Fibroblast of lung (primary cell): Measurements from ENCODE around the gene TMEM120B.

Experiments used
- EZH2 ChIP-seq: IDR thresholded peaks from 2 replicates; pipeline ENCODE4 v1.5.1; 2012; ENCODE audit warnings: low read length, control low read depth, mild to moderate bottlenecking; ENCODE audit errors: missing control alignments
- TF ChIP-seq, protein P1 (sequence below), 2 donors: IDR thresholded peaks in 1 of 2; conservative IDR thresholded peaks in 1 of 2; 1 replicate in 1 of 2; 2 replicates in 1 of 2; pipeline ENCODE4 v1.5.1; 2011 to 2012; ENCODE audit warnings: low read length in 2 of 2, control low read depth in 1 of 2, inconsistent platforms in 1 of 2, low read depth in 1 of 2, mild to moderate bottlenecking in 1 of 2

DNA sequence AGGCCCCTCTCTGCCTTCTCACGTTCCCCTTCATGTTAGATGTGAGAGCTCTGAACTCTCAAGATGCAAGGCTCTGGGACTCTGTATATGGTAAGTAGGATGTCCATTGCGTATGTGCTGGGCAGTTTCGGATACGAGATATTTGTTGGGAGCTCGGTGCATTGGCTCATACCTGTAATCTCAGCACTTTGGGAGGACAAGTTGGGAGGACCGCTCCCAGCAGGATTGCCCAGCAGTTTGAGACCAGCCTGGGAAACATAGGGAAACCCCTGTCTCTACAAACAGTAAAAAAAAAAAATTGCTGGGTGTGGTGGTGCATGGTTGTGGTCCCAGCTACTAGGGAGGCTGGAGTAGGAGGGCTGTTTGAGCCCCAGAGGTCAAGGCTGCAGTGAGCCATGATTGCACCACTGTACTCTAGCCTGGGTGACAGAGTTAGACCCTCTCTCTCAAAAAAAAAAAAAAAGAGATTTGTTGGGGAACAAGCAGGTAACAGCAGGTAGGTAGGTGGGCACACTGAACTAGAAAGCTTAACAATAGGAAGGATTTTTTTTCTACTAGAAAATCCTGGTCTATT, 3.4 kb downstream of the TMEM120B start:
- TF ChIP-seq, protein P1, sequence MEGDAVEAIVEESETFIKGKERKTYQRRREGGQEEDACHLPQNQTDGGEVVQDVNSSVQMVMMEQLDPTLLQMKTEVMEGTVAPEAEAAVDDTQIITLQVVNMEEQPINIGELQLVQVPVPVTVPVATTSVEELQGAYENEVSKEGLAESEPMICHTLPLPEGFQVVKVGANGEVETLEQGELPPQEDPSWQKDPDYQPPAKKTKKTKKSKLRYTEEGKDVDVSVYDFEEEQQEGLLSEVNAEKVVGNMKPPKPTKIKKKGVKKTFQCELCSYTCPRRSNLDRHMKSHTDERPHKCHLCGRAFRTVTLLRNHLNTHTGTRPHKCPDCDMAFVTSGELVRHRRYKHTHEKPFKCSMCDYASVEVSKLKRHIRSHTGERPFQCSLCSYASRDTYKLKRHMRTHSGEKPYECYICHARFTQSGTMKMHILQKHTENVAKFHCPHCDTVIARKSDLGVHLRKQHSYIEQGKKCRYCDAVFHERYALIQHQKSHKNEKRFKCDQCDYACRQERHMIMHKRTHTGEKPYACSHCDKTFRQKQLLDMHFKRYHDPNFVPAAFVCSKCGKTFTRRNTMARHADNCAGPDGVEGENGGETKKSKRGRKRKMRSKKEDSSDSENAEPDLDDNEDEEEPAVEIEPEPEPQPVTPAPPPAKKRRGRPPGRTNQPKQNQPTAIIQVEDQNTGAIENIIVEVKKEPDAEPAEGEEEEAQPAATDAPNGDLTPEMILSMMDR (conservative IDR thresholded peaks at IDR 0.05 in 1 of 2, IDR thresholded peaks at IDR 0.05 in 1 of 2; ENCODE audit: low read depth in 1 of 2, low read length in 2 of 2): no peak
- TF ChIP-seq EZH2: no peak
